Left ventricle myocardium inferior (tissue), 1 donor: Measurements from ENCODE around the gene FSIP1. TPM values are rescaled to one million over a fixed set of nuclear protein-coding genes. Genes with fewer than 3 reads are reported as not detected.

Source experiments
- DNase-seq: peaks from one replicate; pipeline ENCODE4 v3.0.0-alpha.2; 2020
- H3K27ac ChIP-seq: fragments of 200-600 bp; replicated peaks from 2 replicates; pipeline ENCODE4 v1.8.0; 2021
- H3K27me3 ChIP-seq: fragments of 200-600 bp; 2 replicates; pipeline ENCODE4 v1.8.0; 2021; ENCODE audit warnings: low read depth
- H3K36me3 ChIP-seq: fragments of 200-600 bp; 2 replicates; pipeline ENCODE4 v1.8.0; 2021
- H3K4me1 ChIP-seq: fragments of 200-600 bp; 2 replicates; pipeline ENCODE4 v1.8.0; 2021
- H3K4me3 ChIP-seq: fragments of 200-600 bp; 2 replicates; pipeline ENCODE4 v1.8.0; 2021; ENCODE audit warnings: mild to moderate bottlenecking, moderate library complexity
- H3K9me3 ChIP-seq: fragments of 200-600 bp; replicated peaks from 2 replicates; pipeline ENCODE4 v1.8.0; 2021
- CTCF ChIP-seq: fragments of 200-600 bp; IDR thresholded peaks from 2 replicates; pipeline ENCODE4 v1.8.0; 2021; ENCODE audit warnings: antibody characterized with exemption, mild to moderate bottlenecking, borderline replicate concordance
- intact Hi-C: fragments of 100-400 bp; cut with micrococcal nuclease; formaldehyde crosslinking; loops from one replicate; pipeline ENCODE4 v1.11.0; 2022
- total RNA-seq: library from RNA; stranded (reverse); fragmentation: NEBNext Ultra II Directional; extraction: Animal tissue kit (Norgen Biotek cat#: 25700); gene quantifications from one replicate; pipeline ENCODE4 v1.2.1, GENCODE V29; 2021
- donor health status: DM: no; HTN: yes; CAD: no; lungs with severe emphysema.

Gene FSIP1
- total RNA-seq, 1 donor from 2014 or later: 1.2 TPM

DNA sequence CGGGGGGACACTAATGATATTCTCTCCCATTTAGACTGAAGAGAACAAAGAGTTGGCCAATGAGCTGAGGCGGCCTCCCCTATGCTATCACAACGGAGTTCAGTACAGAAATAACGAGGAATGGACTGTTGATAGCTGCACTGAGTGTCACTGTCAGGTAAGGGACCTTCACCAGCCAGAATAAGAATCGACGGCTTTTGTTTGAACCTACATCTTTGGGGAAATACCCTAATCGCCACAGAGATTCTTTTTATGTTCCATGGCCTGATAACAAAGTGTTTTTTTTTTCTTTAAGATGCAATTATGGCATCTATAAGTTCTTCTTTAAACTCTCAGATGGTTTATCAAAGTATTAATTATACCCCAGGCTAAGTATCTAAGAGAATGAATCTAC lies 198.4 kb downstream of the FSIP1 start:
- Histone ChIP-seq H3K4me1 (peaks cover 81% of the 10 kb centered on the region), H3K4me3 (peak overlapping the region; percentile 78), H3K9me3 (no peaks in the 10 kb centered on the region), H3K27ac (no peak overlapping the region), H3K27me3 (peaks cover 4% of the 10 kb centered on the region), H3K36me3 (peaks cover 61% of the 10 kb centered on the region)
- no peak for DNase-seq
- no peak for TF ChIP-seq CTCF
- intact Hi-C loops: loop anchor here (5.0 to 10.0 kb wide), 2 partner anchors 412 to 759 kb away; no protein-coding TSS in a partner anchor

DNA sequence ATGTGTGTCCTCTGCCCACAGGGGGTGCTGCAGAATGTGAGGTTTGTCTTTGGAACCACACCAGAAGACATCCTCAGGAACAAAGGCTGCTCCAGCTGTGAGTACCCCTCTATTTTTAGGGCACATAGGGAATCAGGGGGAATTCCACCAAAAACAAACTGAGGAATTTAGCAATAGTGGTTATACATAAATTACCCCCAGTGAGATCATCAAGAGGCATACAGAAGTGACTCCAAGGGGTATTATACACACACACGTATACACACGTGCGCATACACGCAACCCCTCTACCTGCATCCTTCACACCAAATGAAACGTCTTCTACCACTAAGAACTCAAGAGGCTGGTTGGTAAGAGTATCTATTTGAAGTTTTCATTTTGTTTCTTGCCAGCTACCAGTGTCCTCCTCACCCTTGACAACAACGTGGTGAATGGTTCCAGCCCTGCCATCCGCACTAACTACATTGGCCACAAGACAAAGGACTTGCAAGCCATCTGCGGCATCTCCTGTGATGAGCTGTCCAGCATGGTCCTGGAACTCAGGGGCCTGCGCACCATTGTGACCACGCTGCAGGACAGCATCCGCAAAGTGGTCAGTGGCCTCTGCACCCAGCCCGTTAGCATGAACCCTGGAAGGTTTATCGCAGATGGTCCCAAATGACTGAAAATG lies 198.9 kb downstream of the FSIP1 start:
- peak overlapping the region; percentile 78 for H3K4me3 ChIP-seq
- DNase-seq: no peak
- H3K27ac ChIP-seq: peak overlapping the region; percentile 89
- intact Hi-C loops: loop anchor here (5.0 to 10.0 kb wide), 2 partner anchors 411 to 759 kb away; no protein-coding TSS in a partner anchor
- H3K9me3 ChIP-seq: no peaks in the 10 kb centered on the region
- peaks cover 56% of the 10 kb centered on the region for H3K36me3 ChIP-seq
- H3K27me3 ChIP-seq: peaks cover 4% of the 10 kb centered on the region
- TF ChIP-seq CTCF: peak; percentile 51
- peaks cover 86% of the 10 kb centered on the region for H3K4me1 ChIP-seq

DNA sequence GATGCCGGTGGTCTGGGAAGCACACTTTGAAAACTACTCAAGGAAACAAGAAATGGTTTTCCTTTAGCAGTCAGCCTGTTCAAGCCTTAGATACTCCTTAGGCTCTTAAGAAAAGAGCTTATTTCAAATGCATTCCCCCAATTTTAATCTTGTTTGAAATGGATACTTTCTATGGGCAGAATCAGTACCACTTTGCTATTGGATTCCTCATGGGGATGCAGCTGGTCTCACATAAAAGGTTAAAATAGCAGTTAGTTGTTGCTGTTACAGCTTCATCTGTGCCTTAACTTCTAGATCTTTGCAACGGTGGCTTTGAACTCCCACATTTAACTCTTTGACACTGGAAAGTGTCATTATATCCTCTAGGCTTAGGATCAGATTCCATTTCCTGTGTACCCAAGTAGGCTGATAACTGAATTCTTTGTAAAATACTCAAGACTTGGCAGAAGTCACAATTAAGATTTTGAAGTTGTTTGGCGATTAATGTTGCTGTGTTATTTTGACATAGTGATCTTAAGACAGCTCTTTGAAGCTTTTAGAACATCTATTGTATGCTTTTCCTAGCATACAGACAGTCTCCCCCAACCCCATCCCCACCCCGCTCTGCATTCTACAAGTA lies 199.6 kb downstream of the FSIP1 start:
- peaks cover 50% of the 10 kb centered on the region for H3K36me3 ChIP-seq

GRCh38 chr15:39582286-39582976 lies 200.2 kb downstream of the FSIP1 start:
- no peak for DNase-seq
- TF ChIP-seq CTCF: no peak
- peaks cover 82% of the 10 kb centered on the region for H3K4me1 ChIP-seq
- H3K9me3 ChIP-seq: no peaks in the 10 kb centered on the region
- intact Hi-C loops: loop anchor here (5.0 to 10.0 kb wide), 2 partner anchors 410 to 758 kb away; no protein-coding TSS in a partner anchor
- H3K27ac ChIP-seq: peak overlapping the region; percentile 89
- peak overlapping the region; percentile 78 for H3K4me3 ChIP-seq
- peaks cover 43% of the 10 kb centered on the region for H3K36me3 ChIP-seq
- H3K27me3 ChIP-seq: peaks cover 4% of the 10 kb centered on the region

More for the DNA sequence above, 199.6 kb downstream of the FSIP1 start:
- no peak for TF ChIP-seq CTCF
- Histone ChIP-seq H3K27ac (peak overlapping the region; percentile 89), H3K4me3 (peak overlapping the region; percentile 78), H3K4me1 (peaks cover 88% of the 10 kb centered on the region), H3K9me3 (no peaks in the 10 kb centered on the region), H3K27me3 (peaks cover 4% of the 10 kb centered on the region)
- intact Hi-C loops: loop anchor here (5.0 to 10.0 kb wide), 2 partner anchors 411 to 758 kb away; no protein-coding TSS in a partner anchor
- DNase-seq: no peak

GRCh38 chr15:39581793-39582285 lies 200.8 kb downstream of the FSIP1 start:
- H3K36me3 ChIP-seq: peaks cover 37% of the 10 kb centered on the region
- intact Hi-C loops: loop anchor here (5.0 to 10.0 kb wide), 2 partner anchors 410 to 757 kb away; no protein-coding TSS in a partner anchor
- peak; percentile 56 for TF ChIP-seq CTCF
- DNase-seq: peak; percentile 50
- no peaks in the 10 kb centered on the region for H3K9me3 ChIP-seq
- H3K4me3 ChIP-seq: peak overlapping the region; percentile 78
- H3K27me3 ChIP-seq: peaks cover 4% of the 10 kb centered on the region
- H3K27ac ChIP-seq: peak overlapping the region; percentile 89
- peaks cover 78% of the 10 kb centered on the region for H3K4me1 ChIP-seq
